ENCODE data around the gene SLC47A2. TPM values are rescaled to one million over a fixed set of nuclear protein-coding genes. Genes with fewer than 3 reads are reported as not detected.

The SLC47A2 gene
- total RNA-seq, 2 experiments from 2014 or later = not detected

GRCh38 chr17:19676896-19677295 lies 39.5 kb downstream of the SLC47A2 start:
- BruUV-seq (replicated peaks) = no TSS peak
- intact Hi-C loops (cut with micrococcal nuclease; ENCODE audit: unreplicated experiment) = no loop called here
- H3K79me2 ChIP-seq (ENCODE audit: insufficient read depth, low read depth, low read length) = no peaks in the 10 kb centered on the region
- H3K27ac ChIP-seq (ENCODE audit: low read depth, low read length, poor library complexity, severe bottlenecking) = no peak overlapping the region
- POLR2A ChIA-PET = no interaction called here
- no peaks in the 10 kb centered on the region for H3K4me1 ChIP-seq (ENCODE audit: insufficient read depth, low read length, poor library complexity, severe bottlenecking)
- CTCF ChIA-PET (ENCODE audit: unreplicated experiment) = no interaction called here
- no peaks in the 10 kb centered on the region for H3K9me2 ChIP-seq (ENCODE audit: insufficient read depth, low read length)
- H3K4me2 ChIP-seq (ENCODE audit: low read length) = no peak overlapping the region
- no peaks in the 10 kb centered on the region for H4K20me1 ChIP-seq (ENCODE audit: insufficient read depth, low read length)
- no peak overlapping the region for H3K4me3 ChIP-seq (ENCODE audit: low read depth, low read length, poor library complexity, severe bottlenecking)
- peaks cover 21% of the 10 kb centered on the region; the same call in 1 of the 2 replicates for H3K36me3 ChIP-seq (ENCODE audit: insufficient read depth, low read length)
- H2AFZ ChIP-seq (ENCODE audit: low read length) = no peak overlapping the region
- H3K9me3 ChIP-seq (ENCODE audit: low read length) = no peaks in the 10 kb centered on the region
- DNase-seq (ENCODE audit: low spot score) = no peak
- no peak for TF ChIP-seq CTCF (conservative IDR thresholded peaks at IDR 0.05; ENCODE audit: low read length)
- no peak for TF ChIP-seq EZH2phosphoT487 (IDR thresholded peaks at IDR 0.05; ENCODE audit: borderline replicate concordance, low read depth, low read length)

GRCh38 chr17:19673623-19674022 lies 42.8 kb downstream of the SLC47A2 start:
- BruUV-seq (replicated peaks) = no TSS peak
- ChIA-PET POLR2A (interaction anchor here (0.5 to 0.6 kb wide), 2 partner anchors 73 to 281 kb away, joined by 4 read pairs; no protein-coding TSS in a partner anchor), CTCF (ENCODE audit: unreplicated experiment) (no interaction called here)

More at GRCh38 chr17:19673623-19674022, 42.8 kb downstream of the SLC47A2 start:
- Histone ChIP-seq H3K79me2 (ENCODE audit: insufficient read depth, low read depth, low read length) (no peaks in the 10 kb centered on the region), H3K4me3 (ENCODE audit: low read depth, low read length, poor library complexity, severe bottlenecking) (no peak overlapping the region), H3K27ac (ENCODE audit: low read depth, low read length, poor library complexity, severe bottlenecking) (no peak overlapping the region), H3K4me2 (ENCODE audit: low read length) (no peak overlapping the region), H3K4me1 (ENCODE audit: insufficient read depth, low read length, poor library complexity, severe bottlenecking) (no peaks in the 10 kb centered on the region), H2AFZ (ENCODE audit: low read length) (no peak overlapping the region), H3K9me2 (ENCODE audit: insufficient read depth, low read length) (no peaks in the 10 kb centered on the region), H3K9me3 (ENCODE audit: low read length) (no peaks in the 10 kb centered on the region), H3K36me3 (ENCODE audit: insufficient read depth, low read length) (peaks cover 43% of the 10 kb centered on the region; the same call in 1 of the 2 replicates), H4K20me1 (ENCODE audit: insufficient read depth, low read length) (no peaks in the 10 kb centered on the region)
- no peak for TF ChIP-seq EZH2phosphoT487 (IDR thresholded peaks at IDR 0.05; ENCODE audit: borderline replicate concordance, low read depth, low read length)
- TF ChIP-seq CTCF (conservative IDR thresholded peaks at IDR 0.05; ENCODE audit: low read length) = no peak
- intact Hi-C loops (cut with micrococcal nuclease; ENCODE audit: unreplicated experiment) = no loop called here
- DNase-seq (ENCODE audit: low spot score) = no peak

Measured in OCI-LY7 (cell line).